Stimulated activated CD4-positive, alpha-beta T cell treated with anti-CD3 and anti-CD28 coated beads, TNF-alpha, amount 100 ng/mL, for 24 hours (primary cell): ENCODE measurements around the gene KRTAP4-7.
"Not testable (repeated sequence)": the region's sequence is repeated elsewhere in the genome, so short reads cannot be mapped to it uniquely, and the experiment has no call there.

ENCODE experiments used
- DNase-seq, 3 experiments: peaks; one replicate each; pipeline ENCODE4 v3.0.0-alpha.2; 2020; ENCODE audit warnings: low read depth in 3 of 3

The KRTAP4-7 gene

GRCh38 chr17:41065016-41065689, 18.8 kb upstream of the KRTAP4-7 start:
- not testable (repeated sequence) for DNase-seq

GRCh38 chr17:41065829-41066624, 17.9 kb upstream of the KRTAP4-7 start, which contains the start of gene KRTAP2-4:
Gene KRTAP2-4 (minus strand): TSS chr17:41065879. CDS start chr17:41065845, 34 bp downstream.
- no peak for DNase-seq

GRCh38 chr17:41067281-41067680, 16.7 kb upstream of the KRTAP4-7 start:
- DNase-seq: no peak

GRCh38 chr17:41069031-41069430, 14.9 kb upstream of the KRTAP4-7 start:
- DNase-seq: no peak

GRCh38 chr17:41071606-41072360, 12.2 kb upstream of the KRTAP4-7 start:
- no peak for DNase-seq

- DNase-seq: no peak
These were observed 10.3 kb upstream of the KRTAP4-7 start for GRCh38 chr17:41073676-41074075.

- DNase-seq: no peak
These were observed 7.2 kb upstream of the KRTAP4-7 start for GRCh38 chr17:41076788-41077187.

GRCh38 chr17:41082626-41083025, 1.3 kb upstream of the KRTAP4-7 start:
- no peak for DNase-seq

- DNase-seq: not testable (repeated sequence)
These were observed 523 bp upstream of the KRTAP4-7 start for GRCh38 chr17:41083427-41083826.

- DNase-seq: not testable (repeated sequence)
These were observed 4.9 kb downstream of the KRTAP4-7 start for GRCh38 chr17:41088760-41089352.

GRCh38 chr17:41096055-41096454, 12.1 kb downstream of the KRTAP4-7 start:
- DNase-seq: no peak

- no peak for DNase-seq
These were observed 14.1 kb downstream of the KRTAP4-7 start, which contains the start of gene KRTAP4-8 for GRCh38 chr17:41098042-41098441. Gene KRTAP4-8 (minus strand): TSS chr17:41098142. CDS start chr17:41098084, 58 bp downstream.

GRCh38 chr17:41098481-41098880, 14.5 kb downstream of the KRTAP4-7 start:
- DNase-seq: no peak

- DNase-seq: not testable (repeated sequence)
These were observed 15.9 kb downstream of the KRTAP4-7 start for GRCh38 chr17:41099682-41100480.

GRCh38 chr17:41101586-41102259, 17.8 kb downstream of the KRTAP4-7 start, which contains the start of gene KRTAP4-16:
Gene KRTAP4-16 (minus strand): TSS chr17:41102209. CDS start chr17:41102209, 0 bp downstream.
- no peak for DNase-seq

- no peak for DNase-seq
These were observed 19.9 kb downstream of the KRTAP4-7 start for GRCh38 chr17:41103896-41104295.

- DNase-seq: not testable (repeated sequence)
These were observed 20.6 kb downstream of the KRTAP4-7 start for GRCh38 chr17:41104386-41105038.

- not testable (repeated sequence) for DNase-seq
These were observed 21.4 kb downstream of the KRTAP4-7 start, which contains the start of gene KRTAP4-9 for GRCh38 chr17:41105347-41105746. Gene KRTAP4-9 (plus strand): TSS chr17:41105389. CDS start chr17:41105389, 0 bp downstream.

- DNase-seq: no peak
These were observed 24.0 kb downstream of the KRTAP4-7 start for GRCh38 chr17:41107941-41108450.
